Coronary artery (tissue), 2 donors: Measurements from ENCODE around the gene ULK4.
"Not testable (repeated sequence)": the region's sequence is repeated elsewhere in the genome, so short reads cannot be mapped to it uniquely, and the experiment has no call there.

Experiments
- DNase-seq: peaks from one replicate; pipeline ENCODE4 v3.0.0-alpha.2; 2017; ENCODE audit warnings: low spot score
- H3K27ac ChIP-seq, 2 donors: fragments of 200-600 bp; sonication (generic); one replicate each; pipeline ENCODE4 v1.5.1; 2016 to 2019
- H3K4me3 ChIP-seq: fragments of 200-600 bp; sonication (generic); 2 replicates; pipeline ENCODE4 v1.5.1; 2016; ENCODE audit warnings: mild to moderate bottlenecking, moderate library complexity
- CTCF ChIP-seq: fragments of 200-600 bp; sonication (generic); IDR thresholded peaks from one replicate; pipeline ENCODE4 v1.5.1; 2019; ENCODE audit warnings: antibody characterized with exemption

ULK4 gene

GRCh38 chr3:41847679-41848078, 114.2 kb downstream of the ULK4 start:
- Histone ChIP-seq H3K4me3 (no peak overlapping the region), H3K27ac (no peak overlapping the region)
- no peak for TF ChIP-seq CTCF
- no peak for DNase-seq

GRCh38 chr3:41846850-41847249, 115.1 kb downstream of the ULK4 start:
- no peak for TF ChIP-seq CTCF
- H3K27ac ChIP-seq = no peak overlapping the region
- no peak overlapping the region for H3K4me3 ChIP-seq
- no peak for DNase-seq

- Histone ChIP-seq H3K27ac (no peak overlapping the region), H3K4me3 (no peak overlapping the region)
- no peak for TF ChIP-seq CTCF
- DNase-seq = no peak
Measured at GRCh38 chr3:41845826-41846225, 116.1 kb downstream of the ULK4 start.

- H3K4me3 ChIP-seq, DNase-seq, H3K27ac ChIP-seq: not testable (repeated sequence)
Measured at GRCh38 chr3:41844256-41844655, 117.6 kb downstream of the ULK4 start.

- not testable (repeated sequence) for H3K27ac ChIP-seq, H3K4me3 ChIP-seq, DNase-seq
Measured at GRCh38 chr3:41840936-41841668, 120.8 kb downstream of the ULK4 start.

GRCh38 chr3:41836360-41837134, 125.4 kb downstream of the ULK4 start:
- DNase-seq = no peak
- TF ChIP-seq CTCF = no peak
- H3K27ac ChIP-seq = no peak overlapping the region
- H3K4me3 ChIP-seq = no peak overlapping the region

GRCh38 chr3:41833628-41834027, 128.3 kb downstream of the ULK4 start:
- no peak for DNase-seq
- H3K27ac ChIP-seq = no peak overlapping the region
- no peak for TF ChIP-seq CTCF

GRCh38 chr3:41819236-41819635, 142.7 kb downstream of the ULK4 start:
- H3K27ac ChIP-seq = no peak overlapping the region
- H3K4me3 ChIP-seq = no peak overlapping the region
- no peak for TF ChIP-seq CTCF
- no peak for DNase-seq

More at GRCh38 chr3:41833628-41834027, 128.3 kb downstream of the ULK4 start:
- H3K4me3 ChIP-seq = no peak overlapping the region
